Sigmoid colon (tissue), 4 donors: ENCODE measurements around the gene TENM4.

Experiments
- EP300 ChIP-seq, 4 donors: sonication (generic); formaldehyde crosslinking; IDR thresholded peaks; one replicate each; pipeline ENCODE4 v1.6.1; 2017; ENCODE audit warnings: antibody characterized with exemption in 4 of 4
- POLR2A ChIP-seq, 2 donors: fragments of 450-650 bp; IDR thresholded peaks; one replicate each; pipeline ENCODE4 v1.6.1; 2016; ENCODE audit warnings: antibody characterized with exemption in 2 of 2, mild to moderate bottlenecking in 2 of 2, moderate library complexity in 2 of 2
- POLR2AphosphoS5 ChIP-seq, 4 donors: sonication (generic); formaldehyde crosslinking; IDR thresholded peaks; one replicate each; pipeline ENCODE4 v1.6.1; 2017; ENCODE audit warnings: antibody characterized with exemption in 4 of 4
- TF ChIP-seq, protein P1 (sequence below), 4 experiments: fragments of 450-650 bp in 3 of 4; fragments of 200-600 bp in 1 of 4; IDR thresholded peaks; one replicate each; pipeline ENCODE4 v1.5.1; 2016 to 2019; ENCODE audit warnings: antibody characterized with exemption in 4 of 4, mild to moderate bottlenecking in 3 of 4, moderate library complexity in 2 of 4

GRCh38 chr11:79095424-79095823 lies 345.4 kb downstream of the TENM4 start:
- TF ChIP-seq, protein P1, sequence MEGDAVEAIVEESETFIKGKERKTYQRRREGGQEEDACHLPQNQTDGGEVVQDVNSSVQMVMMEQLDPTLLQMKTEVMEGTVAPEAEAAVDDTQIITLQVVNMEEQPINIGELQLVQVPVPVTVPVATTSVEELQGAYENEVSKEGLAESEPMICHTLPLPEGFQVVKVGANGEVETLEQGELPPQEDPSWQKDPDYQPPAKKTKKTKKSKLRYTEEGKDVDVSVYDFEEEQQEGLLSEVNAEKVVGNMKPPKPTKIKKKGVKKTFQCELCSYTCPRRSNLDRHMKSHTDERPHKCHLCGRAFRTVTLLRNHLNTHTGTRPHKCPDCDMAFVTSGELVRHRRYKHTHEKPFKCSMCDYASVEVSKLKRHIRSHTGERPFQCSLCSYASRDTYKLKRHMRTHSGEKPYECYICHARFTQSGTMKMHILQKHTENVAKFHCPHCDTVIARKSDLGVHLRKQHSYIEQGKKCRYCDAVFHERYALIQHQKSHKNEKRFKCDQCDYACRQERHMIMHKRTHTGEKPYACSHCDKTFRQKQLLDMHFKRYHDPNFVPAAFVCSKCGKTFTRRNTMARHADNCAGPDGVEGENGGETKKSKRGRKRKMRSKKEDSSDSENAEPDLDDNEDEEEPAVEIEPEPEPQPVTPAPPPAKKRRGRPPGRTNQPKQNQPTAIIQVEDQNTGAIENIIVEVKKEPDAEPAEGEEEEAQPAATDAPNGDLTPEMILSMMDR (IDR thresholded peaks at IDR 0.05): no peak
- no peak for TF ChIP-seq POLR2A (IDR thresholded peaks at IDR 0.05)
- TF ChIP-seq EP300 (IDR thresholded peaks at IDR 0.05): no peak
- TF ChIP-seq POLR2AphosphoS5 (IDR thresholded peaks at IDR 0.05): no peak
